SK-N-SH (cell line): ENCODE results near the gene MAGI3. TPM values are rescaled to one million over a fixed set of nuclear protein-coding genes. Genes with fewer than 3 reads are reported as not detected.

Experiments used
- CTCF ChIA-PET: fragments of 300-600, 350-600 bp; formaldehyde crosslinking; extraction: SDS; loops from one replicate; lab custom pipeline; 2021; lab: Yijun Ruan, JAX
- POLR2A ChIA-PET: fragments of 350-600 bp; sonication (Branson Sonifier 250); formaldehyde crosslinking; extraction: SDS; loops from one replicate; lab custom pipeline; 2020; ENCODE audit warnings: antibody characterized with exemption, inconsistent platforms; lab: Yijun Ruan, JAX
- DNase-seq: peaks from one replicate; pipeline ENCODE4 v3.0.0; 2012
- H2AFZ ChIP-seq: fragments of 200-600 bp; sonication (generic); 2 replicates; pipeline ENCODE4 v1.8.1; 2016; ENCODE audit warnings: antibody characterized with exemption, mild to moderate bottlenecking, low read depth
- H3F3A ChIP-seq: fragments of 200-600 bp; sonication (generic); replicated peaks from 2 replicates; pipeline ENCODE3; 2016; ENCODE audit warnings: antibody characterized with exemption, mild to moderate bottlenecking; ENCODE audit not compliant: insufficient read depth
- H3K27ac ChIP-seq, 2 experiments: fragments of 200-500 bp in 1 of 2; fragments of 200-600 bp in 1 of 2; sonication (Bioruptor generic) in 1 of 2; sonication (generic), shearing (Covaris generic) in 1 of 2; 2 replicates each; pipeline versions ENCODE4 v1.5.1 to v1.6.1; 2014 to 2016; ENCODE audit warnings: low read depth in 2 of 2, inconsistent platforms in 1 of 2, low read length in 1 of 2, mild to moderate bottlenecking in 1 of 2, mixed read lengths in 1 of 2
- H3K27me3 ChIP-seq: fragments of 200-600 bp; sonication (generic), shearing (Covaris generic); 2 replicates; pipeline ENCODE4 v1.6.1; 2016; ENCODE audit warnings: mixed run types; ENCODE audit not compliant: insufficient read depth
- H3K36me3 ChIP-seq, 2 experiments: fragments of 200-500 bp in 1 of 2; fragments of 200-600 bp in 1 of 2; sonication (Bioruptor generic) in 1 of 2; sonication (generic) in 1 of 2; replicated peaks in 1 of 2; 2 replicates each; pipeline versions ENCODE3 to v1.5.1; 2014 to 2016; ENCODE audit warnings: low read length in 1 of 2, mild to moderate bottlenecking in 1 of 2; ENCODE audit not compliant: insufficient read depth in 2 of 2, control insufficient read depth in 1 of 2
- H3K4me1 ChIP-seq, 2 experiments: fragments of 200-500 bp in 1 of 2; fragments of 200-600 bp in 1 of 2; sonication (Bioruptor generic) in 1 of 2; sonication (generic), shearing (Covaris generic) in 1 of 2; 2 replicates each; pipeline versions ENCODE4 v1.5.1 to v1.6.1; 2014 to 2016; ENCODE audit warnings: low read depth in 1 of 2, low read length in 1 of 2, mixed run types in 1 of 2; ENCODE audit not compliant: insufficient read depth in 2 of 2, control insufficient read depth in 1 of 2
- H3K4me2 ChIP-seq: fragments of 200-600 bp; sonication (generic), shearing (Covaris generic); 2 replicates; pipeline ENCODE4 v1.6.1; 2017; ENCODE audit warnings: mixed run types
- H3K4me3 ChIP-seq, 2 experiments: fragments of 200-500 bp in 1 of 2; fragments of 200-600 bp in 1 of 2; sonication (Bioruptor generic) in 1 of 2; sonication (generic), shearing (Covaris generic) in 1 of 2; 2 replicates each; pipeline versions ENCODE4 v1.5.1 to v1.8.1; 2014 to 2016; ENCODE audit warnings: low read depth in 2 of 2, inconsistent platforms in 1 of 2, low read length in 1 of 2, mild to moderate bottlenecking in 1 of 2, mixed read lengths in 1 of 2, moderate library complexity in 1 of 2
- H3K79me2 ChIP-seq: fragments of 200-600 bp; sonication (generic); 2 replicates; pipeline ENCODE4 v1.8.1; 2017; ENCODE audit warnings: mild to moderate bottlenecking; ENCODE audit not compliant: insufficient read depth
- H3K9ac ChIP-seq: fragments of 200-600 bp; sonication (generic); 2 replicates; pipeline ENCODE4 v1.6.1; 2017; ENCODE audit warnings: mixed run types
- H3K9me2 ChIP-seq: fragments of 200-600 bp; sonication (generic); 2 replicates; pipeline ENCODE4 v1.6.1; 2017; ENCODE audit warnings: mixed run types
- H3K9me3 ChIP-seq: fragments of 200-600 bp; sonication (generic); 2 replicates; pipeline ENCODE4 v1.6.1; 2017; ENCODE audit warnings: mixed run types, mild to moderate bottlenecking, moderate library complexity
- H4K20me1 ChIP-seq: fragments of 200-600 bp; sonication (generic); 2 replicates; pipeline ENCODE4 v1.6.1; 2017; ENCODE audit warnings: mild to moderate bottlenecking, mixed run types; ENCODE audit not compliant: insufficient read depth
- EP300 ChIP-seq, 2 experiments: IDR thresholded peaks; 2 replicates each; pipeline versions ENCODE4 v1.4.0 to v1.6.1; 2012; ENCODE audit warnings: borderline replicate concordance in 1 of 2, low read depth in 1 of 2, low read length in 1 of 2
- GABPA ChIP-seq: IDR thresholded peaks from 2 replicates; pipeline ENCODE4 v1.4.0; 2012; ENCODE audit warnings: low read depth, mild to moderate bottlenecking
- JUND ChIP-seq: IDR thresholded peaks from 2 replicates; pipeline ENCODE4 v1.4.0; 2012
- MAX ChIP-seq: IDR thresholded peaks from 2 replicates; pipeline ENCODE4 v1.4.0; 2012; ENCODE audit warnings: low read depth
- MXI1 ChIP-seq: IDR thresholded peaks from 2 replicates; pipeline ENCODE4 v1.6.1; 2012; ENCODE audit warnings: mild to moderate bottlenecking, low read depth, low read length, improper control_type of control experiment
- NFIC ChIP-seq: IDR thresholded peaks from 2 replicates; pipeline ENCODE4 v1.4.0; 2012; ENCODE audit warnings: borderline replicate concordance
- PBX3 ChIP-seq: IDR thresholded peaks from 2 replicates; pipeline ENCODE4; 2012
- RAD21 ChIP-seq: IDR thresholded peaks from 2 replicates; pipeline ENCODE4 v1.6.1; 2012; ENCODE audit warnings: mild to moderate bottlenecking, low read length
- RCOR1 ChIP-seq: fragments of 150-350 bp; IDR thresholded peaks from 2 replicates; pipeline ENCODE4 v1.6.1; 2017; ENCODE audit warnings: antibody characterized with exemption, low read length
- REST ChIP-seq: IDR thresholded peaks from 2 replicates; pipeline ENCODE4 v1.6.1; 2012; ENCODE audit warnings: mild to moderate bottlenecking, low read depth, low read length, moderate library complexity
- SMC3 ChIP-seq: IDR thresholded peaks from 2 replicates; pipeline ENCODE4 v1.6.1; 2012; ENCODE audit warnings: low read depth, low read length, improper control_type of control experiment
- TAF1 ChIP-seq: IDR thresholded peaks from 2 replicates; pipeline ENCODE4 v1.6.1; 2012; ENCODE audit warnings: low read depth, mild to moderate bottlenecking, low read length, moderate library complexity, borderline replicate concordance
- TEAD4 ChIP-seq: IDR thresholded peaks from 2 replicates; pipeline ENCODE4 v1.4.0; 2012; ENCODE audit warnings: mild to moderate bottlenecking, borderline replicate concordance; ENCODE audit not compliant: insufficient read depth
- YY1 ChIP-seq: IDR thresholded peaks from 2 replicates; pipeline ENCODE4 v1.4.0; 2012; ENCODE audit warnings: low read depth, mild to moderate bottlenecking
- WGBS: methylation state at CpG from one replicate; pipeline ENCODE4 v1.1.6; 2017; ENCODE audit warnings: low lambda C conversion rate; 5-methylcytosine and 5-hydroxymethylcytosine counted together
- polyA plus RNA-seq, 3 experiments: library from polyadenylated mRNA; depleted of rRNA; stranded (reverse); fragments of >200 nt; gene quantifications; 2 replicates each; pipeline ENCODE4 v1.2.3, GENCODE V29; 2012
- TF ChIP-seq, protein P1 (sequence below): fragments of 150-350 bp; IDR thresholded peaks from 2 replicates; pipeline ENCODE4 v1.6.1; 2017; ENCODE audit warnings: antibody characterized with exemption, low read length, low read depth, borderline replicate concordance

MAGI3 gene
- polyA plus RNA-seq, 1 of the 3 experiments (the other 2 are of a cell fraction) = 2.9 TPM

DNA sequence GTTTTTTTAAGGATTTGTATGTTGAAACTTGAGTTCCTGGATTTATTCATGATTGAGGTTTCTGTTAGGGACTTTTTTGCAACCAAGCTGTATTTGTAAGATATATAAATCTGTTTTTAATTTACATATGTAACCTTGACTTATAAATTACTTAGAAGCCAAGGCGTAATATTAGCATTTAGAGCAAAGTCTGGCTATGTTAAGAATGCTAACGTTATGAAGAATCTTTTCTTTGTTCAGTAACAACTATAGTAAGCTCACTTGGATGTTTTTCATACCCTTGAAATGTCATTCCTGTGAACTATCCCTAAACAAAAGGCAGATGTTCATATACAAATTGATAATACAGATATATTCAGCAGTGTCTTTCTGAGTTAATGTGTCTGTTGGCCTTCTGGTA is 155.3 kb downstream of the MAGI3 start:
- H2AFZ ChIP-seq = no peak overlapping the region
- 58% methylated on average over 2 of the region's 2 CpGs for WGBS
- no peak overlapping the region for H3K4me3 ChIP-seq
- CTCF ChIA-PET = interaction anchor here (0.8 kb wide), 1 partner anchor 28 kb away, joined by 3 read pairs; no protein-coding TSS in a partner anchor
- no peak overlapping the region for H3K4me2 ChIP-seq
- no peaks in the 10 kb centered on the region for H3K36me3 ChIP-seq
- no peaks in the 10 kb centered on the region for H3K9me3 ChIP-seq
- POLR2A ChIA-PET = no interaction called here
- DNase-seq = peak; percentile 34
- H3F3A ChIP-seq = peaks cover 9% of the 10 kb centered on the region
- no peaks in the 10 kb centered on the region for H3K9me2 ChIP-seq
- no peak overlapping the region for H3K9ac ChIP-seq
- H3K27ac ChIP-seq = peak overlapping the region in 1 of 2 experiments; percentile 79; a peak in 2 of 4 replicates
- no peak; a peak in 1 of 4 replicates for TF ChIP-seq EP300 (IDR thresholded peaks at IDR 0.05; ENCODE audit: borderline replicate concordance in 1 of 2, low read depth in 1 of 2, low read length in 1 of 2)
- TF ChIP-seq TEAD4 = no peak
- TF ChIP-seq NFIC = no peak
- TF ChIP-seq JUND = no peak
- no peak for TF ChIP-seq RAD21
- no peak for TF ChIP-seq SMC3
- no peak for TF ChIP-seq GABPA
- TF ChIP-seq REST = no peak
- no peak for TF ChIP-seq PBX3
- TF ChIP-seq MAX = no peak
- no peak for TF ChIP-seq TAF1
- TF ChIP-seq YY1 = no peak
- TF ChIP-seq MXI1 = no peak
- TF ChIP-seq, protein P1, sequence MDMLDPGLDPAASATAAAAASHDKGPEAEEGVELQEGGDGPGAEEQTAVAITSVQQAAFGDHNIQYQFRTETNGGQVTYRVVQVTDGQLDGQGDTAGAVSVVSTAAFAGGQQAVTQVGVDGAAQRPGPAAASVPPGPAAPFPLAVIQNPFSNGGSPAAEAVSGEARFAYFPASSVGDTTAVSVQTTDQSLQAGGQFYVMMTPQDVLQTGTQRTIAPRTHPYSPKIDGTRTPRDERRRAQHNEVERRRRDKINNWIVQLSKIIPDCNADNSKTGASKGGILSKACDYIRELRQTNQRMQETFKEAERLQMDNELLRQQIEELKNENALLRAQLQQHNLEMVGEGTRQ = no peak
- no peak for TF ChIP-seq RCOR1
- H3K4me1 ChIP-seq = peaks cover 13 to 25% of the 10 kb centered on the region in 2 experiments; a peak in 3 of 4 replicates
- peaks cover 53% of the 10 kb centered on the region for H3K79me2 ChIP-seq
- H3K27me3 ChIP-seq = no peaks in the 10 kb centered on the region
- no peaks in the 10 kb centered on the region for H4K20me1 ChIP-seq
